HK-2 (cell line): ENCODE measurements around the gene DAG1.

Source experiments
- DNase-seq: peaks from one replicate; pipeline ENCODE4 v3.0.0-alpha.2; 2018; ENCODE audit not compliant: unreplicated experiment

DAG1 gene

DNA sequence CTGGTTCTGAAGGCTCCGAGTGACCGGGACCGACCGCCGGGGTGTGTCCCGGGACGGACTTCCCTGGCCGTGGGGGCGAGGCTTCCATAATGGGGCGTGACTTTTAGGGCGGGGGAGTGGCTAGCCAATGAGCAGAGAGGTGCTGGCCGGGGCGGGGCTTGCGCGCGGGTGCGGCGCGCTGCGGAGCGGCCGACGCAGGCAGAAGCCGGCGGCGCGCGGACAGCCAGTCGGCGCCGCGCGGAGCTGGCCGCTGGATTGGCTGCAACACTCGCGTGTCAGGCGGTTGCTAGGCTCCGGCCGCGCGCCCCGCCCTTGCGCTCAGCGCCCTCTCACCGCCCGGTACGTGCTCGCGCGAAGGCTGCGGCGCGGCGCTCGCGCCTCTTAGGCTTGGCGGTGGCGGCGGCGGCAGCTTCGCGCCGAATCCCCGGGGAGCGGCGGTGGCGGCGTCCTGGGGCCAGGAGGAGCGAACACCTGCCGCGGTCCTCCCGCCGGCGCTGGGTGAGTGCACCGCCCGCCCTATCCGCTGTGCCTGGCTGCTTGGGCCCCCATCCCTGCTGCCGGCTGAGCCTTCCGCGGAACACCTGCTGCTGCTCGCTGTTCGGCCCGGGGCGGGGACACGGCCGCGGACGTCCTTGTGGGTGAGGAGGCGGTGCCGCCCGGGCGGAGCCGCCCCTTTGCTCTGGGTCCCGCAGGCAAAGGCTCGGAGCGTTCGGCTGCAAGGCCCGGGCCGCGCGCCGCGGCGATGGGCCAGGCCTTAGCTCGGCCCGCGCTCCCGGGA is at the start of gene DAG1:
DAG1 (plus strand) TSS at position 332 of the 778 bp plus-strand sequence. CDS start 40,268 bp downstream, outside the sequence.
- DNase-seq, result peak; percentile 91

DNA sequence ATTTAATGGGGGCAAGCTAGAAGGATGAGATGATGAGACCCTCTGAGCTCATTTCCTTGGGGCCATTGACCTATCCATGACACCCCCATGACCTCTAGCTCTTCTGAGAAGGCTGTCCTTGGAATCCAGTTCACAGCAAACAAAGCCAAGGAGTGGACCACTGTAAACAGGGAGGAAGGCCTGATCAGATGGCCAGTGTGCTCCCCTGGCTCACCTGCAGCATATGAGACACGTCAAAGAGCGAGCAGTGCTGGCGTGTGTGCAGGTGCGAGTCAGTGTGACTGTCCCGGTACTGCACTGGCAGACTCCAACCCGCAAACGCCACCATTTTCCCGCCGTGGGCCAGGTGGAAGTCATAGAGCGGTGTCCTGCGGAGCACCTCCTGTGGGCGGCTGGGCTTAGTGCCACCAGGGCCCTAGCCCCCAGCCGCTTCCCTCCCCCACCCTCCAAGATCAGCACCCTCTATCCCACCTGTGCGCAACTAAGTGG is 48.1 kb upstream of the DAG1 start:
- no peak for DNase-seq

DNA sequence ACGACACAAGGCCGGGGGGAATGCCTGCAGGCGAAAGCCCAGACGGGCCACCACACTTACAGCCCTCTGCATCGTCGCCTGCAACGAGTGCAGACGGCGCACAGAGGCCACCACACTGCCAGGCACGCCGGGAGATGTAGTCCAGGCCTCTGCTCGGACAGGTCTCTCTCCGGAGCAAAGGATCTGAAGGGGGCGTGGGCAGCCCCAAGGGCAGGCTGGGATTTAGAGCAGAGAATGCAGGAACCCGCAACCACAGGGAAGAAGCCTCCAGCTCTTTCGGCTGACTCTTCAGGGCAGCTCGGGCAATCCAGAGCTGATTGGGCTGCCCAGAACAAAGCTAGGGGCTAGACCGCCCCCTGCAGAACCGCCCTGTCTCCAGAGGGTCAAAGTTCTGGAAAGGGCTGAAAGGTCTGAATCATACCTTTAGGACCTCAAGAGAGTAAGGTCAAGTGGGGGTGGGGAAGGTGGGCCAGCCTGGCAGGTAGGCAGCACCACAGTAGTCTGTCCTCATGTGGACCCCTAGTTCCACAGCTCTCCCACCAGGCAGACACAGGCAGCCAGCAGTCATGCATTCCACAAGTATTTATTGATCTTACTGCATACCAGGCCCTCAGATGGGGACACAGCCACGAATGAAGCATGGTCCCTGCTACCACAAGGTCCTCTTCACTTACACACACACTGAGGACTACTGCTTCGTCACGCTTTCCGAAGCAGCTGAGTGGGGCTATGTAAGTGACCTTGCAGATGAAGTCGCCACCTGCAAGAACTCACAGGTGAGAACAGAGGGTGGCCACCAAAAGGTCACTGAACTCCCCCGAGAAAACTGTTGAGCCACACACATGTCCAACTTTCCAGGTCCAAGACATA is 47.5 kb upstream of the DAG1 start, which contains the start of gene AMT:
AMT (minus strand) TSS at position 95 of the 870 bp plus-strand sequence; CDS start at position 72, 23 bp downstream.
- DNase-seq, result no peak

DNA sequence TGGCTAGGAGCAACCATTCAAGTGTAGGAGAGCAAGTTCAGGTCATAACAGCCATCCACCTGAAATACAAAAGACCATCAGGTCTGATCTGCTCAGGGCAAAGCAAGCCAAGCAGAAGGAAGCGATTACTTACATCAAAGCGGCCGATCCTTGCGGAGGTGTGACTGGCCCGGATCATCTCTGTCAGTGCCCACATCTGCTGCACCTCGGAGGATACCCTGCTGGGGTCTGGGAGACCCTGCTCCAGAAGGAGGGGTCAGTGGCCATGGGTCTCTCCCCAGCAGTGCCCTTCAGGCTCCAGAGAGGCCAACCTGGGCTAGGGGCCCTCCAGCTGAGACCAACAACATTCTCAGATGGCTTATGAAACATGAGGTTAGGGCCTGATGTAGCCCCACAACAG is 45.3 kb upstream of the DAG1 start:
- no peak for DNase-seq

DNA sequence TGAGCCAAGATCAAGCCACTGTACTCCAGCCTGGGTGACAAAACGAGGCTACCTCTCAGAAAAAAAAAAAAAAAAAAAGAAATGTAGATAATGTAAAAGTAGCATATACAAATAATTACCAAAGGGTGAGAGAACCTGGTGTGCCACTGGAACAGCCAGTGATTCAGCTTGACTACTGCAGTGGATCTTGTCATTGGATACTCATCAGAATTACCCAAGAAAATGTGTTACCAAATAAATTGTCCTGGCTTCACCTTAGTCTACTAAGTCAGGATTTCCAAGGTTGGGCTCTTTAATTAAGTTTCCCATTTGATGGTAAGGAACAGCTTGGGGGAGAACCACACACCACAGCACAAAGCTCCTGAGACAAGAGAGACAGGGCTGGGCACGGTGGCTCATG is 42.5 kb upstream of the DAG1 start:
- DNase-seq, result no peak

DNA sequence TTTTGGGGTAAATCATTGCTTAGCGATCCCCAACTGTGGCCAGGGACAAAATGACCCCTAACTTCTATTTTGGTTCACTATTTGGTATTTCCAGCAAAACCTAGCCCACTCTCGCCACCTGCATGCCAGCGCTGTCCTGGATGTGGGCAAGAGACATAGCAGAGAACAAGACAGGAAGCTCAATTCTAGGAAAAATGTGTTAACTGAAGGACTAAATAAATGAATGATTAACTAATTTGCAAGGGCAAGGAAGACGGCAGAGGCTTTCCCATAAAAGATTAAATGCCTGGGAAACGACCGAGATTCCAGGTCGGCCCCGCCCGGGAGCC is 41.4 kb upstream of the DAG1 start:
- DNase-seq, result no peak

DNA sequence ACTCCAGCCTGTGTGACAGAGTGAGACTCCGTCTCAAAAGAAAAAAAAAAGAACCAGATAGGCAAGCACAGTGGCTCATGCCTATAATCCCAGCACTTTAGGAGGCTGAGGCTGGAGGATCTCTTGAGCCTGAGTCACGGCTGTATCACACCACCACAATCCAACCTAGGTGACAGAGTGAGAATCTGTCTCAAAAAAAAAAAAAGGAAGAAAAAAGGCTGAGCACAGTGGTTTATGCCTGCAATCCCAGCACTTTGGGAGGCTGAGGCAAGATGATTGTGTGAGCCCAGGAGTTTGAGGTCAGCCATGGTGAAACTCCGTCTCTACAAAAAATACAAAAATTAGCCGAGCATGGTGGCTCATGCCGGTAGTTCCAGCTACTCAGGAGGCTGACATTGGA is 35.3 kb upstream of the DAG1 start:
- DNase-seq, result no peak

DNA sequence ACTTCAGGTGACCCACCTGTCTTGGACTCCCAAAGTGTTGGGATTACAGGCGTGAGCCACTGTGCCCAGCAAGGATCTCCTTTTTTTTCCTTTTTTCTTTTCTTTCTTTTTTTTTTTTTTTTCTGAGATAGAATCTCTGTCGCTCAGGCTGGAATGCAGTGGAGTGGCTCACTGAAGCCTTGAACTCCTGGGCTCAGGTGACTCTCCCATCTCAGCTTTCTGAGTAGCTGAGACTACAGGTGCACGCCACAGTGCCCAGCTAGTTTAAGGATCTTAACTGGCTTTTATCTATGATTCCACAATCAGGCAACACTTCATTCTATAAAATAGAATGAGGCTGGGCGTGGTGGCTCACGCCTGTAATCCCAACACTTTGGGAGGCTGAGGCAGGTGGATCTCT is 24.7 kb upstream of the DAG1 start:
- no peak for DNase-seq

DNA sequence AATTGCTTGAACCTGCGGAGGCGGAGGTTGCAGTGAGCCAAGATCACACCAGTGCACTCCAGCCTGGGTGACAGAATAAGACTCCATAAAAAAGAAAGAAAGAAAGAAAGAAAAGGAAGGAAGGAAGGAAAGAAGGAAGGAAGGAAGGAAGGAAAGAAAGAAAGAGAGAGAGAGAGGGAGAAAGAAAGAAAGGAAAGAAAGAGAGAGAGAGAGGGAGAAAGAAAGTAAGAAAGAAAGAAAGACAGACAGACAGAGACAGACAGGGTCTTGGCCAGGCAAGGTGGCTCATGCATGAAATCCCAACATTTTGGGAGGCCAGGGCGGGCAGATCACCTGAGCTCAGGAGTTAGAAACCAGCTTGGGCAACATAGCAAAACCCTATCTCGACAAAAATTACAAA is 16.4 kb upstream of the DAG1 start:
- no peak for DNase-seq

DNA sequence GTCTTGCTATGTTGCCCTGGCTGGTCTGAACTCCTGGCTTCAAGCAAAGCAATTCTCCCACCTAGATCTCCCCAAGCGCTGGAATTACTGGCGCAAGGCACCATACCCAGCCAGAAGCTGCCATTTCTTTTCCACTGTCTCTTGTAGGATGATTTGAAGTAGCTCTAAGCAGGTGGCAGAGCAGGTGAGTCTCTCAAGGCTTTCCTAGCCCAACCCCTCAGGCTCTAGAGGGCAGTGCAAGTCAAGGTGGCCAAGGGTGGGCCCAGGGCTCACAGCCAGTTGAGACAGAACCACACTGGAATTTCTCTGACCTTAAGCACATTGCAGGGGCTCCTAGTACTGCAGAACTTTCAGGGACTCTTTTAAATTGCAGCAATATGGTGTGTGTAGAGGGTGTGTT is 15.6 kb upstream of the DAG1 start:
- no peak for DNase-seq

DNA sequence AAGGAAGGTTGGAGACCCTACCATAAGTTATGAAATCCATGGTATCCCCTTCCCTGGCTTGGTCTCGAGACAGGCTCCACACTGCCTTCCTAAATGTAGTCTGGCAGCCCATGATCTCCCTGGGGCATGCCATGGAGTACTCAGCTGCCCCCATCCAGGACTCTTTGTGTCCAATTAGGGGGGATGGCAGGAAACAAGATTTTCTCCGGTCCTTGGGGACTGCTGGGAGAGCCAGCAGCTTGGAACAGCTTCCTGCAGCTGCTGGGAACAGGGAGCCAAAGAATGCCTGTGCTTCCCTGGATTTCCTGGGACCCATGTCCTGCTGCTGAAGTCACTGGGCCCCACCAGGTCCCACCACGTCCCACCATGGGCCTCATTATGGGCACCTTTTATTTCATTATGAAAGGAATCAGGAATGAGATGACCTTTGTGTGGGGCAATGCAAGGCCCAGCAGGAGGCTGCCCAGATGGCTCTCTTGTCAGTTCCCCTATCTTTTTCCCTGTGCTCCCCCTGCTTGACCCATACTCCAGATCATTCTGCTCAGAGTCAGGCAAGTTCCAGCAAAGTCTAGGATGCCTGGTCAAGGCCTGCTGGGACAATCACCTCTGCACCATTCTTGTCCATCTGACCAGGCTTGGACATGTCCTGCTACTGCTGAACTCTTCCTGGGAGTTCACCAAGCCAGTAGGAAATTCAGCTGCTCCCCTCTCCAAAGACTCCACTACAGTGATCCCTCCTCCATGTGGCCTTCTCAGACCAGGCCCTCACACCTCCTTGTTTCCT is 15.0 kb upstream of the DAG1 start:
- DNase-seq, result no peak

DNA sequence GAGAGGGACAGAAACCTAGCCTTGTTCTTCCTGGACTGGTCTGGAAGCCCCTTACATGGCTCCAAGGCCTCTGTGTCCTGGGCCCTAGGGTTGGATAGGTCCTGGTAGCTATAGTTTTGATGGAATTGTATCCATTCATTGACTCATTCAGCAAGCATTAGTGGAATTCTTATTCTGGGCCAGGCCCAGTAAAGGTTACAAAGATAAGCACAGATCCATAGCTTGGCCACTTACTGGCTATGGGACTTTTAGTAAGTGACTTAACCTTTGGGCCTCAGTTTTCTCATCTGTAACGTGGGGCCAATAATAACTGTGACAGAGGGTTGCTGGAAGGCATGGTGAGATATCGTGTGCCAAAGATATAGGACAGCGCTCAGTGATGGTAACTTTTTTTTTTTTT is 13.6 kb upstream of the DAG1 start:
- DNase-seq, result no peak

DNA sequence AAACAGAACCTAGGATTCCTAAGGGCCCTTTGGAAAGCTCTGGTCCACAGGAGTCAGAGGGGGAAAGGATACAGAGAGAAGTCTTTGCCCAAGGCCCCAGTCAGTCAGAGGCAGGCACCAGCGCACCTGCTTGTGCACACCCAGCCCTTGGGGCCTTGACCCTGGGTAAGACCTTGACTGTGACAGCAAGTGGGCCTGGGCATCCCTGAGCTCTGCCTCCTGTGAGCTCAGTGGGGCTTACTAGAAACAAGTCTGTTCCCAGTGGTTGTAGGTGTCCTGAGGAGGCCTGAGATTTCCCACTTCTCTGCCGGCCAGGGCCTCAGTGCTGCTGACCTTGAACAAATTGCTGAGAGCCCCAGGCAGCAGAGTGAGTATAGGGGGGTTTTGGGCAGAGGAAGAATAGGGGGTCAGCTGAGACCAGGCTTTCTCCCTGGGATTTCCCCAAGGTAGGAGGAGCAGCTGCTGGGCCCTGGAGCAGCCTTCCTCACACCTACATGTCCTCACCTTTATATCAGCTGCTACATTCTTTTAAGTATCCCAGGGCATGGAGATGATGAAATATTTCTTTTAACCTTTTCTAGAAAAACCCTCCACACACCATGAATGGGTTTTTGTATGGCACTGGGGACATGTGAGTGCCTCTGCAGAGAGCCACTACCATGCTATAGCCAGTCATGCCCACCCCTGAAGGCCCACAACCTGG is 9.7 kb upstream of the DAG1 start:
- DNase-seq, result no peak

DNA sequence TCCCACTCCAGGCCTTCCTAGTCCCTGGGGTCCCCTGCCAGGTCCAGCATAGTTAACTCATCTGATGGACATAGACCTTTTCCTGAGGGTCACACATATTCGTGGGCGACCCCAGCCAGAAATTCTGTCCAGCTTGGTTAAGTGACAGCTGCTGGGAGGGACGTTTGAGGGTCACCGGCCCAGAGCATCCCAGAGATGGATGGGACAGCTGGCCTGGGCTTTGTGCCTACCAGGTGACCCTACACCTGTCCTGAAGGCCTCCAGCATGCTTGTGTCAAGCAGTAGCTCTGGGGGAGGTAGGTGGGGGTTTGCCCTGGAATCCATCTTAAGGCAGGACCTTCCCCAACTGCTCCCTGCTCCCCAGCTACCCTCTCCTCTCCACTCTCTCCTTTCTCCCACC is 9.1 kb upstream of the DAG1 start:
- DNase-seq, result no peak

DNA sequence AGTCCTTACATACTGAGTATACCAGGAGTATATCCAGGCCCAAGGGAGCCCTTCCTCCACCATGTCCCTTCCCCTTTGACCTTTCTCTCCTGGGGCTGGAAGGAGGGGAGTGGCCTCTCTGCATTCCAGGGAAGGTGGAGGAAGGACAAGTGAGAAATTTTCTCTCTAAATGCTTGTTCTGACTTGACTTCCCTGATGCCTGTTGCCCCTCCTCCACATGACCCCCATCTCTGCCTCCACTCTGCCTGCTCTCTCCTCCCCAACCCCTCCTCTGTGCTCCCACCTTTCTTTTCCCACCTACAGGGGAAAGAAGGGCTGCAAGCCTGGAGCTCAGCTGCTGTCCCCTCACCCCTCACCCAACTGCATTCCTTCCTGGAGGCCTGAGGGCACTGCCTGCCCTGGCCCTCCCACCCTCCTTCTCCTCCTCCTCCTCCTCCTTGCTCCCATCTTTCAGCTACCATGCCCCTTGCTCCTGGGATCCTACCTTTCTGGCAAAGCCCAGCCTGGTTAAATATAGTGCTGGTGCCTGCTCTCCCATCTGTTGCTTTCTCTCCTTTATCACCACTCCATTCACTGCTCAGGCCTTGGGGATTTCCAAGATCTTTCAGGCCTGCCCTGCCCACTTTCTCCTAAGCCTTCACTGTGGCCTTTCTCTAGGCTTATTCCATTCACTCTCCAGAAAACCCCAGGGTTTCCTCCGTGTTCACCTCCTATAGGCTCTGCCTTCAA is 8.5 kb upstream of the DAG1 start:
- no peak for DNase-seq

DNA sequence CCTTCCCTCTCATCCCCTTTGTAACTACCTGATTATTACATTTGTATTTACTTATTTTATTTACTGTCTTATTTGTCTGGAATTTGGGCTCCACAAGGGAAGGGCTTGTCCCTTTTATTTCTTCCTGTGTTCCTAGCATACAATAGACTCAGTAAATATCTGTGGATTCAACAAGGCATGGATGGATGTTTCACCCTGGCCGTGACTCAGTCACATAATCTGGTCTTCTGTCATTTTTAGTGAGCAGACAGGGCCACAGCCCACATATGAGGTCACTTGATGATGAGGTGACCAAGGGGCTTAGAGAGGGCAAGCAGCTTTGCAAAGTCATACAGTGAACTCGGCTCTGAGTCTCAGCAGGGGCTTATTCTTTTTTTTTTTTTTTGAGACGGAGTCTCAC is 7.8 kb upstream of the DAG1 start:
- DNase-seq, result no peak

DNA sequence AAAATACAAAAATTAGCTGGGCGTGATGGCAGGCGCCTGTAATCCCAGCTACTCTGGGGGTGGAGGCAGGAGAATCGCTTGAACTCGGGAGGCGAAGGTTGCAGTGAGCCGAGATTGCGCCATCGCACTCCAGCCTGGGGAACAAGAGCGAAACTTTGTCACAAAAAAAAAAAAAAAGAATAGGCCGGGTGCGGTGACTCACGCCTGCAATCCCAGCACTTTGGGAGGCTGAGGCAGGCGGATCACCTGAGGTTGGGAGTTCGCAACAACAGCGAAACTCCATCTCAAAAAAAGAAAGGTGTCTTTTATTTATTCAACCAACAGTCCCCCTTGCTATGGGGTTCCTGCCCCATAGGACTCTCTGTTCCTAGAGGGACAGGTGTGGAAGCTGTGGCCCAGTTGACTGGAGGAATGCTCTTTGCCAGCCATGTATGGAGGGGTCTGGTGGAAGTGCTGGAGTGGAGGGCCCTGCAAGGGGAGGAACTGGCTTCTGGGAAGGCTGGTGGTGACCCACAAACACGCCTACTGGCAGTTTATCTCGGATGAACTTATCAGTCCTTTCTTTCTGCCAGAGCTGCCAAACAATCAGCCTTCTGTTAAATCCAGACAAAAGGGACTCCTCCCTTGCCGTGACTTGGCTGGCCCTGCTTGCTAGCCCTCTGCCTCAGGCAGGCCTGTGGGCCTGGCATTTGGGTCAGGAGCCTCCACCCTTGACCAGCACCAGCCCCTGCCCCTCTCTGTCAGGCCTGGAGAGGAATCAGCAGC is 4.6 kb upstream of the DAG1 start:
- no peak for DNase-seq

DNA sequence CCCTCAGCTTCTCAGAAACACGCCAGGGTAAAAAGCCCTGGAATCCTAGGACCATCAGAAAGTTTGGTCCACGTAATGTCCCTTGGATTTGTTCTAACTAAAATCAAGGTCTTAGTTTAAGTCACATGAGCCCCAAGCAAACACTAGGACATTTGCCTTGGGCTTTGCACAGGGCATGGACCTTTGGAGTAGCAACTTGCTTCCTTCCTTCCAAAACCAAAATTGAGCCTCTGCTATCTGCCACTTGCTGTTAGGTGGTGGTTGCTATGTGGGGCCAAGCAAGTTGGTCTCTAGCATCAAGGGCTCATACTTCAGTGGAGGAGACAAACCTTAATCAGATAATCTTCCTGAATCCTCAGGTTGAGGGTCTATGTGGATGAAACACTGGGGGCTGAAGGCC is 4.0 kb upstream of the DAG1 start:
- DNase-seq, result no peak

DNA sequence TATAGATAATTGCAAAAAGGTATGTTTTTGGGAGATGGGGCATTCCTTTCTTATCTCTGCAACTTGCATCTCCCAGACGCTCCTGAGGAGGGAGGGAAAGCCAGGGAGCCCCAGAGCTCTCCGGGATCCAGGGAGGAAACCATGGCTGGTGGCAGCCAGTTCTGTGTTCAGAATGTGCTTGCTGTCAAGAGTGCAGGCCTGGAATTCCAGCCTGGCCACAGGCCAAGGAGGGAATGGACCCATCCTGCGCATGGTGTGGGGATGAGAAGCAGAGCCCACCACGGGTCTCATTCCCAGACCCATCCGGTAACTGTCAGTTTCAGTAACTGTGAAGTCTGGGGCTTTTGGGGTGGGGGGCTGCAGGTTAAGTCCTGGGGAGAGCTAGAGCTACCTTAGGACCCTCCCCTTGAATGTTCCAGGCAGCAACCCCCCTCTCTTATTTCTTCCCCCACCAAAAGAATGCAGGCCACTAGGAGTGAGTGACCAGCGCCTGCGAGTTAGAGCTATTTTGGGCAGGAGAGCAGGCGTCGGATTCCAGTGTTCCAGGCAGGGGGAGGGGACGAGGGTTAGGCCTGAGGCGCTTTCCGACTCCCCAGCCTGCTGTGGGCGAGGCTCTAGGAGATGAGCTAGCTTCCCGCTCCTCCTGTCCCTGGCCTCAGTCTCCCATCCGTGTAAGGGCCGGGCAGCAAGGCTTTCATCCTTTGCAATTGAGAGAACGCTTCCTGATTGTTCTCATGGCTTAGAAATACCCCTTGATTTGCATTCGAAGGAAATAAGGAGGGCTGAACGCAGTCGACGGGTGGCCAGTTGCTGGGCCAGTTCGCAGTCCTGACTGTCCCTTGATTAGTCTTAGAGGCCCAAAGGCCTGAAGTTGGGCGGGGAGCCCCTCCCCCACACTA is 781 bp upstream of the DAG1 start:
- DNase-seq, result peak; percentile 64
